Naive thymus-derived CD8-positive, alpha-beta T cell (primary cell): ENCODE data around the gene ICA1. TPM values are rescaled to one million over a fixed set of nuclear protein-coding genes. Genes with fewer than 3 reads are reported as not detected.

Experiments
- ATAC-seq, 2 donors: fragments of 150-1000 bp; cut with Tn5 transposase in 1 of 2; sonication (Bioruptor Pico), chemical (Tn5 transposase) in 1 of 2; 1 replicate in 1 of 2; 2 replicates in 1 of 2; pipeline ENCODE4 v1.10.0; 2021; ENCODE audit warnings: mild to moderate bottlenecking in 2 of 2, moderate library complexity in 2 of 2
- POLR2A ChIA-PET: fragments of 350-600 bp; sonication (Branson Sonifier 250); formaldehyde crosslinking; loops from one replicate; lab custom pipeline; 2021; ENCODE audit warnings: antibody characterized with exemption; lab: Charles Lee
- DNase-seq, 10 donors: peaks; one replicate each; pipeline versions ENCODE4 v3.0.0 to v3.0.0-alpha.2; 2020 to 2022
- H3K27ac Mint-ChIP-seq, 10 donors: one replicate each; pipeline ENCODE4 v1.8.0; 2020 to 2022; ENCODE audit warnings: mild to moderate bottlenecking in 10 of 10, mixed read lengths in 10 of 10, moderate library complexity in 4 of 10, inconsistent platforms in 1 of 10
- H3K27me3 Mint-ChIP-seq, 5 donors: one replicate each; pipeline ENCODE4 v1.8.0; 2021 to 2022; ENCODE audit warnings: mixed read lengths in 5 of 5
- H3K36me3 Mint-ChIP-seq, 3 donors: one replicate each; pipeline ENCODE4 v1.8.0; 2020 to 2022; ENCODE audit warnings: mixed read lengths in 3 of 3, mild to moderate bottlenecking in 2 of 3, inconsistent platforms in 1 of 3
- H3K4me1 Mint-ChIP-seq, 4 donors: one replicate each; pipeline ENCODE4 v1.8.0; 2021 to 2022; ENCODE audit warnings: mixed read lengths in 4 of 4
- H3K4me3 Mint-ChIP-seq, 10 donors: one replicate each; pipeline ENCODE4 v1.8.0; 2020 to 2022; ENCODE audit warnings: mild to moderate bottlenecking in 10 of 10, mixed read lengths in 10 of 10, moderate library complexity in 6 of 10, inconsistent platforms in 1 of 10
- H3K9me3 Mint-ChIP-seq, 9 donors: one replicate each; pipeline ENCODE4 v1.8.0; 2020 to 2022; ENCODE audit warnings: mixed read lengths in 9 of 9, mild to moderate bottlenecking in 3 of 9, inconsistent platforms in 1 of 9, moderate library complexity in 1 of 9
- polyA plus RNA-seq, 3 donors: library from polyadenylated mRNA; unstranded; fragments of 300-500 nt; fragmentation: Illumina TruSeq; gene quantifications; one replicate each; pipeline ENCODE4 v1.2.3, GENCODE V29; 2021
- total RNA-seq, 8 experiments: library from RNA in 2 of 8; stranded (reverse) in 2 of 8; gene quantifications; one replicate each; pipeline ENCODE4 v1.2.3 and lab custom pipeline; 2021 to 2026

ICA1 gene
- total and polyA plus RNA-seq, 5 experiments from 2014 or later: 0.71 to 1.3 (median 1.1) TPM; not detected in 1

GRCh38 chr7:8144856-8145255 lies 117.1 kb downstream of the ICA1 start:
- peak overlapping the region in 6 of 10 donors; percentile 1 to 60 (median 44) for H3K27ac Mint-ChIP-seq
- no peak for ATAC-seq
- no peak for DNase-seq
- no peaks in the 10 kb centered on the region for H3K36me3 Mint-ChIP-seq
- H3K4me1 Mint-ChIP-seq: peaks cover 20 to 49% (median 43%) of the 10 kb centered on the region in 4 donors
- no peaks in the 10 kb centered on the region for H3K27me3 Mint-ChIP-seq
- peak overlapping the region in 1 of 10 donors; percentile 24 for H3K4me3 Mint-ChIP-seq
- H3K9me3 Mint-ChIP-seq: no peaks in the 10 kb centered on the region
- POLR2A ChIA-PET: no interaction called here

DNA sequence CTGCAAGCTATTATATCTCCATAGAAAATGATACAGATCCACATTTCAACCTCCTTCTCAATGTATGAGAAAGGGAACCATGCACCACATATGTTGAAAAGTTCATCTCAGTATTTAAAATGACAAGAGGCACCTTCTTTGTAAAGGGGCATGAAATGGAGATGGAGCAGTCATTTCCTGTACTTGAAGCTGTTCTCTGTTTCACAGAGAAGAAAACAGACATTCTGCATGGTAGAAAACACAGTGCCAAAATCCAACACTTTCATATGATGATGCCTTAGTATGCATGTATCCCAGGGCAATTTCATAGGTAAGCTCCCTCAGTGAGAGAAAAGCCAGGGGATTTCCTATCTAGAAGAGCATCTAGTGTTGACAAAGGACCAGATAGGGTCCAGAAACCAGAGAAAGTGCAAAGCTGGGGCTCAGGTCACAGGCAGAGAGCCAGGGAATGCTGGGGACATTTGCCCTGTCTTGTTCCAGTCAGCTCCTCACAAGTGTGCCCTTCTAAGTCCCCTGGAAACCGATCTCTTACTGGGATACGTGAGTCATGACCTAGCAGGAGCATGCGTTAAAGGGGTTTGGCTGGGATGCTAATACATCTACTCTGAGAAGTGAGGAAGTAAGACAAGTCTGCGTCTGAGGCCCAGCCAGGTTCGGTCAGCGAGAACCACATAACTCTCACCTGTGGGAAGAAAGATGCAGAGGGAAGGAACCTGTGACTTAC lies 118.7 kb downstream of the ICA1 start:
- ATAC-seq (peak; percentile 73 to 80), DNase-seq (no peak)
- H3K36me3 Mint-ChIP-seq: no peaks in the 10 kb centered on the region
- peak overlapping the region; percentile 56 to 85 (median 70) for H3K27ac Mint-ChIP-seq
- H3K9me3 Mint-ChIP-seq: no peaks in the 10 kb centered on the region
- peaks cover 19 to 34% (median 30%) of the 10 kb centered on the region in 4 donors for H3K4me1 Mint-ChIP-seq
- POLR2A ChIA-PET: interaction anchor here (0.5 to 3.0 kb wide), 6 partner anchors 11 to 1427 kb away, joined by 3 to 18 read pairs (median 6); no protein-coding TSS in a partner anchor
- no peaks in the 10 kb centered on the region for H3K27me3 Mint-ChIP-seq
- peak overlapping the region in 8 of 10 donors; percentile 17 to 56 (median 34) for H3K4me3 Mint-ChIP-seq

DNA sequence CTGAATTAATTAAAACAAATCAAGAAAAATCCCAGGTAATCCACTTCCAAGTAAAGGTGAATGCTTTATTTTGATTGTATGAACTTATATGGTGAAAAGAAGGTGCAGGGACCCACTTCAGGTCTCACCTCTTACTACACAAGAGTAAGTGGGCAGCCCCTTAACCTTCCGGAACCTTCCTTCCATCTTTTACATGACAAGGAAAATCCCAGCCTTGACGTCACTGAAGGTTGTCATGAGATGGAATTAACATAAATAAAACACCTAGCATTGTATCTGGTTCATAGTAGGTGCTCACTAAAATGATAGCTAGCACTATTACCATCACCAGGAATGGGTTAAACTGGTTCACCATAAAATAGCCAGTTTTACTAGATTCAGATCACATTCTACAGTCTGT lies 119.5 kb downstream of the ICA1 start:
- no peaks in the 10 kb centered on the region for H3K27me3 Mint-ChIP-seq
- no peaks in the 10 kb centered on the region for H3K36me3 Mint-ChIP-seq
- no peaks in the 10 kb centered on the region for H3K9me3 Mint-ChIP-seq
- peaks cover 19 to 34% (median 29%) of the 10 kb centered on the region in 4 donors for H3K4me1 Mint-ChIP-seq
- ATAC-seq (no peak), DNase-seq (no peak)
- no peak overlapping the region for H3K27ac Mint-ChIP-seq
- no peak overlapping the region for H3K4me3 Mint-ChIP-seq
- POLR2A ChIA-PET: interaction anchor here (0.6 to 3.0 kb wide), 4 partner anchors 10 to 34 kb away, joined by 3 to 18 read pairs (median 8); no protein-coding TSS in a partner anchor

- Mint-ChIP-seq H3K4me3 (no peak overlapping the region), H3K27ac (peak overlapping the region in 2 of 10 donors; percentile 7 to 41), H3K27me3 (no peaks in the 10 kb centered on the region), H3K4me1 (peaks cover 15 to 31% (median 24%) of the 10 kb centered on the region in 4 donors), H3K36me3 (no peaks in the 10 kb centered on the region), H3K9me3 (no peaks in the 10 kb centered on the region)
- POLR2A ChIA-PET: interaction anchor here (0.6 to 1.1 kb wide), 2 partner anchors 13 to 37 kb away, joined by 3 read pairs; no protein-coding TSS in a partner anchor
- ATAC-seq: no peak
- no peak for DNase-seq
These were observed 120.9 kb downstream of the ICA1 start for GRCh38 chr7:8141070-8141469.

- no peaks in the 10 kb centered on the region for H3K9me3 Mint-ChIP-seq
- H3K4me1 Mint-ChIP-seq: peaks cover 24 to 45% (median 40%) of the 10 kb centered on the region in 4 donors
- H3K27me3 Mint-ChIP-seq: no peaks in the 10 kb centered on the region
- H3K4me3 Mint-ChIP-seq: no peak overlapping the region
- no peak for DNase-seq
- ATAC-seq: no peak
- H3K27ac Mint-ChIP-seq: no peak overlapping the region
- POLR2A ChIA-PET: interaction anchor here (1.6 kb wide), 1 partner anchor 12 kb away, joined by 6 read pairs; no protein-coding TSS in a partner anchor
- H3K36me3 Mint-ChIP-seq: no peaks in the 10 kb centered on the region
These were observed 125.8 kb downstream of the ICA1 start for GRCh38 chr7:8136051-8136730.

DNA sequence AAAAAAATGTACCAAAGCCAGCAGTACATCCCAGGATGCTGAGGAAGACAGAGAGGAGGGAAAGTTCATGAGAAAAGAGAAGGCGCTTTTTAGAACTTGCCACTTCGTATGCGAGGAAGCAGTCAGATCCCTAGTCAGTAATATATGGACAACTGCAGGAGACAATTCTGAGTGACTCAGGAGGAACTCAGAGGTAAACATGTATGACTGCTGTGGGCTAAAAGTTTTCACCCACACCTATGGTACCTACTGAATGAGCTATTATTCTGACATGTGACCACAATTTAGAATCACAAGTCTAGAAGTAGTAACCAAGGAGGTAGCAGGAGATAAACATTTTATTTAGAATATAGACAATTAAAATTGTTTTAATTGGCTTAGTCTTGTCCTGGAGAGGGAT lies 126.5 kb downstream of the ICA1 start:
- POLR2A ChIA-PET: interaction anchor here (1.6 kb wide), 2 partner anchors 9 to 12 kb away, joined by 6 to 11 read pairs; no protein-coding TSS in a partner anchor
- H3K27ac Mint-ChIP-seq: no peak overlapping the region

DNA sequence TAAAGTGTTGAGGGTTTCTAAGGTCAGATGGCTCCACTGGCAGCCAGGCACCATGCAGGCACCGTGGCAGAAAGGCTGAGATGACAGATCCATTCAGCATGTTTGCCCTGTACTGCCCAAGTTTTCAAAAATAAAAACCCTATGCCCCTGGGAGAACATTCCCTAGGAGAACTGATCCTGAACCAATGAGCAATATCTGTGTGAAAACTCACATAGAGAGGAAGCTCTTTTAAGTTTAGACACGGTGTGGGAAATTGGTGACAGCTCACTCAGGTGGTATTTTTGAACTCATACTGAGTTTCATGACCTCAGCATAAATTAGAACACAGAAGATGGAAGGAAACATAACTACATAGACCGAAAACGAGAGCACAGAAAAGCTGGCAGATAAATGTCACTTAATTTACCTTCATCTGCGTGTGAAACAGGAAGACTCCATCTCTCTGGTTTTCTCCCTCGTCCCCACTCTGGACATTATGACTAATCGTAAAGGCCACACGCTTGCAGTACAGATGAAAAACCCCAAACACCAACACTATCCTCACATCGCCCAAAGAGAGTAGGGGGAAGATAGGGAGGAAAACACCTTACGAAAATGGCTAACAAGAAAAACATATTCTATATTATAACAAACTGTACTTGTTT lies 127.8 kb downstream of the ICA1 start:
- Mint-ChIP-seq H3K4me1 (peaks cover 23 to 55% (median 50%) of the 10 kb centered on the region in 4 donors), H3K36me3 (no peaks in the 10 kb centered on the region), H3K27me3 (no peaks in the 10 kb centered on the region), H3K4me3 (peak overlapping the region in 9 of 10 donors; percentile 29 to 58 (median 48)), H3K27ac (peak overlapping the region; percentile 63 to 100 (median 82)), H3K9me3 (no peaks in the 10 kb centered on the region)
- DNase-seq: peak in 3 of 10 donors; percentile 16 to 44 (median 38)
- POLR2A ChIA-PET: interaction anchor here (0.9 to 4.5 kb wide), 5 partner anchors 8 to 43 kb away, joined by 3 to 18 read pairs (median 7); no protein-coding TSS in a partner anchor
- peak; percentile 18 to 34 for ATAC-seq

More for the DNA sequence above, 126.5 kb downstream of the ICA1 start:
- no peaks in the 10 kb centered on the region for H3K36me3 Mint-ChIP-seq
- DNase-seq: no peak
- ATAC-seq: no peak
- no peak overlapping the region for H3K4me3 Mint-ChIP-seq
- H3K9me3 Mint-ChIP-seq: no peaks in the 10 kb centered on the region
- H3K27me3 Mint-ChIP-seq: no peaks in the 10 kb centered on the region
- peaks cover 22 to 47% (median 44%) of the 10 kb centered on the region in 4 donors for H3K4me1 Mint-ChIP-seq

- Mint-ChIP-seq H3K27me3 (no peaks in the 10 kb centered on the region), H3K4me3 (peak overlapping the region in 7 of 10 donors; percentile 5 to 77 (median 30)), H3K9me3 (no peaks in the 10 kb centered on the region), H3K27ac (peak overlapping the region; percentile 63 to 100 (median 96)), H3K36me3 (no peaks in the 10 kb centered on the region), H3K4me1 (peaks cover 26 to 63% (median 58%) of the 10 kb centered on the region in 4 donors)
- POLR2A ChIA-PET: interaction anchor here (1.5 to 4.5 kb wide), 2 partner anchors 9 to 10 kb away, joined by 7 to 18 read pairs; no protein-coding TSS in a partner anchor
- no peak for DNase-seq
- no peak for ATAC-seq
These were observed 128.6 kb downstream of the ICA1 start for GRCh38 chr7:8133188-8133848.

GRCh38 chr7:8131694-8132605 lies 130.0 kb downstream of the ICA1 start:
- DNase-seq (peak in 8 of 10 donors; percentile 12 to 84 (median 70)), ATAC-seq (peak; percentile 82 to 89)
- Mint-ChIP-seq H3K36me3 (no peaks in the 10 kb centered on the region), H3K27me3 (no peaks in the 10 kb centered on the region), H3K4me3 (peak overlapping the region; percentile 58 to 86 (median 80)), H3K27ac (peak overlapping the region; percentile 77 to 100 (median 98)), H3K4me1 (peaks cover 34 to 77% (median 71%) of the 10 kb centered on the region in 4 donors), H3K9me3 (no peaks in the 10 kb centered on the region)
- POLR2A ChIA-PET: interaction anchor here (0.5 to 4.5 kb wide), 4 partner anchors 11 to 164 kb away, joined by 3 to 18 read pairs (median 8); partner anchors contain the start of gene GLCCI1

DNA sequence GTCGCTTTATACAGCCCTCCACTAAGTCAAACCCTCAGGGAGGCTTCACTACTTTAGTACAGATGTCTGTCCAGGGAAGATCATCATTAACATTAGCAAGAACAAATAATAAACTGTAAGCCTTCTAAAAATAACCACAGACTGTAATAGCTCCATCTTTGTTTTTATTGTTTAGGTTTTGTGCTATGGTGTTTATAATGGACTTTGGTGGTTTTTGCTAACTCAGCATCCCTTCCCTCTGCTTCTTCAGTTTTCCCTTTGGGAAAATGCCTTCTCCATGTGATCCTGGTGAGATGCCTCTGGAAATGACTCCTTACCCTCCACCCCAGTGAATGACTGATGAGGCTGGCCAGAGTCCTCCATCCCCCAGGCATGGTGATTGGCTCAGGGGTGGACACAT lies 131.3 kb downstream of the ICA1 start:
- H3K4me3 Mint-ChIP-seq: no peak overlapping the region

GRCh38 chr7:8129318-8129659 lies 132.7 kb downstream of the ICA1 start:
- Mint-ChIP-seq H3K4me3 (peak overlapping the region in 3 of 10 donors; percentile 16 to 48 (median 47)), H3K9me3 (no peaks in the 10 kb centered on the region), H3K4me1 (peaks cover 44 to 96% (median 91%) of the 10 kb centered on the region in 4 donors), H3K27me3 (no peaks in the 10 kb centered on the region), H3K36me3 (no peaks in the 10 kb centered on the region), H3K27ac (peak overlapping the region; percentile 14 to 100 (median 72))
- POLR2A ChIA-PET: interaction anchor here (1.4 kb wide), 1 partner anchor 13 kb away, joined by 3 read pairs; no protein-coding TSS in a partner anchor
- ATAC-seq (no peak), DNase-seq (no peak)

More for the DNA sequence above, 131.3 kb downstream of the ICA1 start:
- Mint-ChIP-seq H3K4me1 (peaks cover 40 to 90% (median 84%) of the 10 kb centered on the region in 4 donors), H3K27ac (peak overlapping the region; percentile 77 to 100 (median 98)), H3K27me3 (no peaks in the 10 kb centered on the region), H3K9me3 (no peaks in the 10 kb centered on the region), H3K36me3 (no peaks in the 10 kb centered on the region)
- no peak for DNase-seq
- no peak for ATAC-seq
- POLR2A ChIA-PET: interaction anchor here (2.2 to 4.5 kb wide), 2 partner anchors 12 to 163 kb away, joined by 8 to 18 read pairs; partner anchors contain the start of gene GLCCI1
